ENCODE results near the gene PTPN13. TPM values are rescaled to one million over a fixed set of nuclear protein-coding genes. Genes with fewer than 3 reads are reported as not detected.

PTPN13 gene
- total and polyA plus RNA-seq, 4 donors = 0.36 to 3.2 (median 1.2) TPM

DNA sequence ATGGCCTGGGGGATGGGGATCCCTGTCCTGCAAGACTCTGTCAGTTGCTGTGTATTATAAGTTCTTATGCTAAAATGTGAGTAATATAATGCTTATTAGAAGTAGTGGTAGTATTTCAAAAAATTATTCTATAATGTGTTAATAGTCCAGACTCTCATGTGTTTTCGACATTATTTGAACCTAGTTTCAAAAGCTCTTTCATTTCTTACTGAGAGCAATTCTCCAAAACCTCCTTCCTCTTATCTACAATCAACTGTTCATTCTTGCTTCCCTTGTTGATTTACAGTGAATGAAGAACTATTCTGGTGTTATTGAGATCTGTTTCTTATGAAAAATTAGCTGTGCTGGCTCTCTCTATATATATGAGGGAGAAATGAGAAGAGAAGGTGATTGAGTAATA, 32.9 kb upstream of the PTPN13 start (continued):
- no peak for TF ChIP-seq HNF4A (conservative IDR thresholded peaks at IDR 0.05)

- no peaks in the 10 kb centered on the region for H3K27me3 ChIP-seq (ENCODE audit: control insufficient read depth in 4 of 4, insufficient read depth in 4 of 4, low read length in 3 of 4)
- no peak for DNase-seq (ENCODE audit: low spot score)
- H3K4me3 ChIP-seq (ENCODE audit: low read depth in 1 of 3, low read length in 3 of 3) = no peak overlapping the region
- no peaks in the 10 kb centered on the region for H3K4me1 ChIP-seq (ENCODE audit: control insufficient read depth in 4 of 4, insufficient read depth in 4 of 4, low read length in 3 of 4)
- no peaks in the 10 kb centered on the region for H3K36me3 ChIP-seq (ENCODE audit: control insufficient read depth in 4 of 4, insufficient read depth in 3 of 4, low read depth in 1 of 4, low read length in 3 of 4)
- WGBS = 93% methylated on average over 2 of the region's 2 CpGs
- H3K27ac ChIP-seq (ENCODE audit: low read depth in 1 of 2, low read length in 2 of 2) = no peak overlapping the region
- H3K9me3 ChIP-seq (ENCODE audit: control insufficient read depth in 4 of 4, low read length in 3 of 4) = no peaks in the 10 kb centered on the region
- TF ChIP-seq TAF1 (conservative IDR thresholded peaks at IDR 0.05) = no peak
- no peak for TF ChIP-seq FOXA1 (IDR thresholded peaks at IDR 0.05)
- TF ChIP-seq JUND (IDR thresholded peaks at IDR 0.05) = no peak
- H3K9ac ChIP-seq (ENCODE audit: low read depth in 1 of 2, low read length in 2 of 2) = no peak overlapping the region
Observed at GRCh38 chr4:86563416-86563815, 30.7 kb upstream of the PTPN13 start.

DNA sequence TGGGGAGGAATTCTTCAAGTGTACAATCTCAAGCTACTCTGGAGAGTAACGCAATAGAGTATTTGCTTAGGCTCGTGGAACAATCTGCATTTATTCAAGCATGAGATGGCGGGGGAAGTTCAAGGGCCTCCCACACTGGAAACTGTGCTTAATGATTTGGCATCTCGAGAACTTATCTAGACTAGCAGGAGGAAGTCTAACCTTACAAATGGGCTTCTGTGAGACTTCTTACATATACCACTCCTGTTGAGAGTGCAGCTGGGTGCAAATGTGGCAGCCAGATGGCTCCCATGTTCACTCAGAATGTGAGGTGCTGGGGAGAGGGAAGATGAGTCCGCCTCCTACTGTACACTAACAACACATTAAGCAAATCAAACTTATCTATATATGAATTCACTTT, 29.3 kb upstream of the PTPN13 start:
- no peaks in the 10 kb centered on the region for H3K9me3 ChIP-seq (ENCODE audit: control insufficient read depth in 4 of 4, low read length in 3 of 4)
- H3K36me3 ChIP-seq (ENCODE audit: control insufficient read depth in 4 of 4, insufficient read depth in 3 of 4, low read depth in 1 of 4, low read length in 3 of 4) = no peaks in the 10 kb centered on the region
- no peaks in the 10 kb centered on the region for H3K27me3 ChIP-seq (ENCODE audit: control insufficient read depth in 4 of 4, insufficient read depth in 4 of 4, low read length in 3 of 4)
- no peaks in the 10 kb centered on the region for H3K4me1 ChIP-seq (ENCODE audit: control insufficient read depth in 4 of 4, insufficient read depth in 4 of 4, low read length in 3 of 4)
- no peak overlapping the region for H3K27ac ChIP-seq (ENCODE audit: low read depth in 1 of 2, low read length in 2 of 2)
- H3K4me3 ChIP-seq (ENCODE audit: low read depth in 1 of 3, low read length in 3 of 3) = no peak overlapping the region
- H3K9ac ChIP-seq (ENCODE audit: low read depth in 1 of 2, low read length in 2 of 2) = no peak overlapping the region
- 69% methylated on average over 5 of the region's 5 CpGs for WGBS
- DNase-seq (ENCODE audit: low spot score) = no peak
- no peak for TF ChIP-seq TAF1 (conservative IDR thresholded peaks at IDR 0.05)
- TF ChIP-seq FOXA1 (IDR thresholded peaks at IDR 0.05) = no peak
- no peak for TF ChIP-seq JUND (IDR thresholded peaks at IDR 0.05)
- TF ChIP-seq NR2F2 (IDR thresholded peaks at IDR 0.05) = no peak
- TF ChIP-seq SP1 (IDR thresholded peaks at IDR 0.05) = no peak
- TF ChIP-seq HNF4G (IDR thresholded peaks at IDR 0.05) = no peak
- no peak for TF ChIP-seq HNF4A (conservative IDR thresholded peaks at IDR 0.05)
- TF ChIP-seq, protein P1, sequence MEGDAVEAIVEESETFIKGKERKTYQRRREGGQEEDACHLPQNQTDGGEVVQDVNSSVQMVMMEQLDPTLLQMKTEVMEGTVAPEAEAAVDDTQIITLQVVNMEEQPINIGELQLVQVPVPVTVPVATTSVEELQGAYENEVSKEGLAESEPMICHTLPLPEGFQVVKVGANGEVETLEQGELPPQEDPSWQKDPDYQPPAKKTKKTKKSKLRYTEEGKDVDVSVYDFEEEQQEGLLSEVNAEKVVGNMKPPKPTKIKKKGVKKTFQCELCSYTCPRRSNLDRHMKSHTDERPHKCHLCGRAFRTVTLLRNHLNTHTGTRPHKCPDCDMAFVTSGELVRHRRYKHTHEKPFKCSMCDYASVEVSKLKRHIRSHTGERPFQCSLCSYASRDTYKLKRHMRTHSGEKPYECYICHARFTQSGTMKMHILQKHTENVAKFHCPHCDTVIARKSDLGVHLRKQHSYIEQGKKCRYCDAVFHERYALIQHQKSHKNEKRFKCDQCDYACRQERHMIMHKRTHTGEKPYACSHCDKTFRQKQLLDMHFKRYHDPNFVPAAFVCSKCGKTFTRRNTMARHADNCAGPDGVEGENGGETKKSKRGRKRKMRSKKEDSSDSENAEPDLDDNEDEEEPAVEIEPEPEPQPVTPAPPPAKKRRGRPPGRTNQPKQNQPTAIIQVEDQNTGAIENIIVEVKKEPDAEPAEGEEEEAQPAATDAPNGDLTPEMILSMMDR (IDR thresholded peaks at IDR 0.05; ENCODE audit: low read depth, low read length, missing input control) = no peak

- no peaks in the 10 kb centered on the region for H3K9me3 ChIP-seq (ENCODE audit: control insufficient read depth in 4 of 4, low read length in 3 of 4)
- H3K4me1 ChIP-seq (ENCODE audit: control insufficient read depth in 4 of 4, insufficient read depth in 4 of 4, low read length in 3 of 4) = no peaks in the 10 kb centered on the region
- 73% methylated on average over 2 of the region's 2 CpGs for WGBS
- H3K36me3 ChIP-seq (ENCODE audit: control insufficient read depth in 4 of 4, insufficient read depth in 3 of 4, low read depth in 1 of 4, low read length in 3 of 4) = no peaks in the 10 kb centered on the region
- no peak overlapping the region for H3K4me3 ChIP-seq (ENCODE audit: low read depth in 1 of 3, low read length in 3 of 3)
- no peak overlapping the region for H3K27ac ChIP-seq (ENCODE audit: low read depth in 1 of 2, low read length in 2 of 2)
- no peak for DNase-seq (ENCODE audit: low spot score)
- no peak overlapping the region for H3K9ac ChIP-seq (ENCODE audit: low read depth in 1 of 2, low read length in 2 of 2)
- no peaks in the 10 kb centered on the region for H3K27me3 ChIP-seq (ENCODE audit: control insufficient read depth in 4 of 4, insufficient read depth in 4 of 4, low read length in 3 of 4)
- TF ChIP-seq SP1 (IDR thresholded peaks at IDR 0.05) (no peak), HNF4G (IDR thresholded peaks at IDR 0.05) (no peak), RXRA (IDR thresholded peaks at IDR 0.05) (no peak)
- TF ChIP-seq, protein P2, sequence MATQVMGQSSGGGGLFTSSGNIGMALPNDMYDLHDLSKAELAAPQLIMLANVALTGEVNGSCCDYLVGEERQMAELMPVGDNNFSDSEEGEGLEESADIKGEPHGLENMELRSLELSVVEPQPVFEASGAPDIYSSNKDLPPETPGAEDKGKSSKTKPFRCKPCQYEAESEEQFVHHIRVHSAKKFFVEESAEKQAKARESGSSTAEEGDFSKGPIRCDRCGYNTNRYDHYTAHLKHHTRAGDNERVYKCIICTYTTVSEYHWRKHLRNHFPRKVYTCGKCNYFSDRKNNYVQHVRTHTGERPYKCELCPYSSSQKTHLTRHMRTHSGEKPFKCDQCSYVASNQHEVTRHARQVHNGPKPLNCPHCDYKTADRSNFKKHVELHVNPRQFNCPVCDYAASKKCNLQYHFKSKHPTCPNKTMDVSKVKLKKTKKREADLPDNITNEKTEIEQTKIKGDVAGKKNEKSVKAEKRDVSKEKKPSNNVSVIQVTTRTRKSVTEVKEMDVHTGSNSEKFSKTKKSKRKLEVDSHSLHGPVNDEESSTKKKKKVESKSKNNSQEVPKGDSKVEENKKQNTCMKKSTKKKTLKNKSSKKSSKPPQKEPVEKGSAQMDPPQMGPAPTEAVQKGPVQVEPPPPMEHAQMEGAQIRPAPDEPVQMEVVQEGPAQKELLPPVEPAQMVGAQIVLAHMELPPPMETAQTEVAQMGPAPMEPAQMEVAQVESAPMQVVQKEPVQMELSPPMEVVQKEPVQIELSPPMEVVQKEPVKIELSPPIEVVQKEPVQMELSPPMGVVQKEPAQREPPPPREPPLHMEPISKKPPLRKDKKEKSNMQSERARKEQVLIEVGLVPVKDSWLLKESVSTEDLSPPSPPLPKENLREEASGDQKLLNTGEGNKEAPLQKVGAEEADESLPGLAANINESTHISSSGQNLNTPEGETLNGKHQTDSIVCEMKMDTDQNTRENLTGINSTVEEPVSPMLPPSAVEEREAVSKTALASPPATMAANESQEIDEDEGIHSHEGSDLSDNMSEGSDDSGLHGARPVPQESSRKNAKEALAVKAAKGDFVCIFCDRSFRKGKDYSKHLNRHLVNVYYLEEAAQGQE (IDR thresholded peaks at IDR 0.05) = no peak
Observed at GRCh38 chr4:86565651-86566050, 28.5 kb upstream of the PTPN13 start.

All from liver (tissue), 9 donors.